Measurements from ENCODE around the gene BAIAP2L1. TPM values are rescaled to one million over a fixed set of nuclear protein-coding genes. Genes with fewer than 3 reads are reported as not detected.
A peak's percentile ranks its signal among the peaks of the same experiment; 100 is the strongest.
"Not testable (repeated sequence)": the region's sequence is repeated elsewhere in the genome, so short reads cannot be mapped to it uniquely, and the experiment has no call there.

Gene BAIAP2L1
- total and polyA plus RNA-seq, 4 donors: 12.5 to 29.2 (median 19.9) TPM

- not testable (repeated sequence) for DNase-seq; H3K4me3 ChIP-seq; H3K36me3 ChIP-seq (ENCODE audit: control insufficient read depth in 4 of 4, insufficient read depth in 4 of 4, low read length in 4 of 4); ATAC-seq (ENCODE audit: insufficient read depth, low FRiP score); H3K9me3 ChIP-seq (ENCODE audit: control insufficient read depth in 4 of 4, insufficient read depth in 3 of 4, low read length in 3 of 4); H3K9ac ChIP-seq (ENCODE audit: insufficient read depth in 1 of 2, low read length in 2 of 2); H3K27me3 ChIP-seq (ENCODE audit: control insufficient read depth in 3 of 3, insufficient read depth in 3 of 3, low read length in 2 of 3); H3K27ac ChIP-seq (ENCODE audit: low read depth in 1 of 2, low read length in 1 of 2); H3K4me1 ChIP-seq (ENCODE audit: control insufficient read depth in 5 of 5, insufficient read depth in 5 of 5, low read length in 5 of 5)
- WGBS, 2 donors: 95 to 96% methylated on average over 5 of the region's 5 CpGs
Measured at GRCh38 chr7:98419316-98419691, 18.4 kb upstream of the BAIAP2L1 start.

DNA sequence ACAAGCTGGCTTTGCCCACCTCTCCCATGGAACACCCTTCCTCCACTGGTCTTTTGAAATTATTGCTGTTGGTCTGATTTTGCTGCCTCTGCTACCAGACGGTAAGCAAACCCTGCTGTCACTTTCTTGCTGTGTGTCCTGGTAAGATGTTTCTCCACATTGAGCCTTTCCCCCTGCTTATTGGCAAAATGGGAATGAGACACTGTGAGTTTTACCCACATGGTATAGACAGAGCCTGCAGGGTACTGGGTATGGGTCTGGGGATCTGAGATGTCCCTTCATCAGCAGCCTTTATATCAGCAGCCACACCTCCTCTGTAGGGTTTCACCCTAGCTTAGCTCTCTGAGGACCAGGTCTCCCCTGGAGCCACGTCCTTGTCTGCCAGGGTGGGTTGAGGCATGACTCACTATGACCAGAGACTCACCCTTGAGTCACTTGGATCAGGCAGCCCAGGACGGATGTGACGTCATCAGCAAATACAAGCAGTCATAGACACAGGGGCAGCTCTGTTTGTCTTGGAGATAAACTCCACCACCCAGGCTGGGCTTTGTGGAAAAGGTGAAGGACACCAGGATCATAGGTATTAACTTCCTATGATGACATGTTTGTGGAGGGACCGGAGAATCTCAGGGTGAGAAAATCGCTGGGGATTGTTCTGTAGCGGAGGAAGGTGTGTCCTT lies 17.9 kb upstream of the BAIAP2L1 start:
- Histone ChIP-seq H3K4me1 (ENCODE audit: control insufficient read depth in 5 of 5, insufficient read depth in 5 of 5, low read length in 5 of 5) (peaks cover 0 to 3% (median 0%) of the 10 kb centered on the region in 5 donors), H3K27me3 (ENCODE audit: control insufficient read depth in 3 of 3, insufficient read depth in 3 of 3, low read length in 2 of 3) (no peaks in the 10 kb centered on the region), H3K4me3 (no peak overlapping the region), H3K27ac (ENCODE audit: low read depth in 1 of 2, low read length in 1 of 2) (no peak overlapping the region), H3K9ac (ENCODE audit: insufficient read depth in 1 of 2, low read length in 2 of 2) (no peak overlapping the region), H3K9me3 (ENCODE audit: control insufficient read depth in 4 of 4, insufficient read depth in 3 of 4, low read length in 3 of 4) (no peaks in the 10 kb centered on the region), H3K36me3 (ENCODE audit: control insufficient read depth in 4 of 4, insufficient read depth in 4 of 4, low read length in 4 of 4) (no peaks in the 10 kb centered on the region)
- TF ChIP-seq, protein P1, sequence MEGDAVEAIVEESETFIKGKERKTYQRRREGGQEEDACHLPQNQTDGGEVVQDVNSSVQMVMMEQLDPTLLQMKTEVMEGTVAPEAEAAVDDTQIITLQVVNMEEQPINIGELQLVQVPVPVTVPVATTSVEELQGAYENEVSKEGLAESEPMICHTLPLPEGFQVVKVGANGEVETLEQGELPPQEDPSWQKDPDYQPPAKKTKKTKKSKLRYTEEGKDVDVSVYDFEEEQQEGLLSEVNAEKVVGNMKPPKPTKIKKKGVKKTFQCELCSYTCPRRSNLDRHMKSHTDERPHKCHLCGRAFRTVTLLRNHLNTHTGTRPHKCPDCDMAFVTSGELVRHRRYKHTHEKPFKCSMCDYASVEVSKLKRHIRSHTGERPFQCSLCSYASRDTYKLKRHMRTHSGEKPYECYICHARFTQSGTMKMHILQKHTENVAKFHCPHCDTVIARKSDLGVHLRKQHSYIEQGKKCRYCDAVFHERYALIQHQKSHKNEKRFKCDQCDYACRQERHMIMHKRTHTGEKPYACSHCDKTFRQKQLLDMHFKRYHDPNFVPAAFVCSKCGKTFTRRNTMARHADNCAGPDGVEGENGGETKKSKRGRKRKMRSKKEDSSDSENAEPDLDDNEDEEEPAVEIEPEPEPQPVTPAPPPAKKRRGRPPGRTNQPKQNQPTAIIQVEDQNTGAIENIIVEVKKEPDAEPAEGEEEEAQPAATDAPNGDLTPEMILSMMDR (IDR thresholded peaks at IDR 0.05; ENCODE audit: control extremely low read depth, extremely low read depth): no peak
- peak; percentile 73 for ATAC-seq (ENCODE audit: insufficient read depth, low FRiP score)
- 58 to 66% methylated on average over 7 of the region's 7 CpGs for WGBS, 2 donors
- DNase-seq: no peak

DNA sequence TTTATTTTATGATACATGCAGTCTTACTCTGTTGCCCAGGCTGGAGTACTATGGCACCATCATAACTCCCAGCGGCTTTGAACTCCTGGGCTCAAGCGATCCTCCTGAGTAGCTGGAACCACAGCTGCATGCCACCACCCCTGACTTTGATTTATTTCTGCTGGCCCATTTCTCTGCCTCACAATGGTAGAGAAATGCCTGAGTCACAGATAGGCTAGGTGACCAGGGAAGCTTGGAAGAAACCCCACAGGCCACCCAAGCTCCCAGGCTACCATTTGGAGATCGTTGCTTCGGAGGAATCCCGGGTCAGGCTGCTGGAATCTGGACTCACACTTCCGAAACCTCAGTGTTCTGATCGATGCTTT lies 17.4 kb upstream of the BAIAP2L1 start:
- Histone ChIP-seq H3K27ac (ENCODE audit: low read depth in 1 of 2, low read length in 1 of 2) (no peak overlapping the region), H3K9ac (ENCODE audit: insufficient read depth in 1 of 2, low read length in 2 of 2) (no peak overlapping the region), H3K36me3 (ENCODE audit: control insufficient read depth in 4 of 4, insufficient read depth in 4 of 4, low read length in 4 of 4) (no peaks in the 10 kb centered on the region), H3K4me3 (no peak overlapping the region), H3K4me1 (ENCODE audit: control insufficient read depth in 5 of 5, insufficient read depth in 5 of 5, low read length in 5 of 5) (peaks cover 0 to 3% (median 0%) of the 10 kb centered on the region in 5 donors), H3K9me3 (ENCODE audit: control insufficient read depth in 4 of 4, insufficient read depth in 3 of 4, low read length in 3 of 4) (no peaks in the 10 kb centered on the region), H3K27me3 (ENCODE audit: control insufficient read depth in 3 of 3, insufficient read depth in 3 of 3, low read length in 2 of 3) (no peaks in the 10 kb centered on the region)
- TF ChIP-seq, protein P1 (IDR thresholded peaks at IDR 0.05; ENCODE audit: control extremely low read depth, extremely low read depth): no peak
- DNase-seq (no peak), ATAC-seq (ENCODE audit: insufficient read depth, low FRiP score) (no peak)
- WGBS, 2 donors: 96% methylated on average over 7 of the region's 7 CpGs

- DNase-seq: peak; percentile 36 to 75 (median 41)
- not testable (repeated sequence) for H3K27me3 ChIP-seq (ENCODE audit: control insufficient read depth in 3 of 3, insufficient read depth in 3 of 3, low read length in 2 of 3); ATAC-seq (ENCODE audit: insufficient read depth, low FRiP score); H3K9ac ChIP-seq (ENCODE audit: insufficient read depth in 1 of 2, low read length in 2 of 2); H3K4me3 ChIP-seq; H3K9me3 ChIP-seq (ENCODE audit: control insufficient read depth in 4 of 4, insufficient read depth in 3 of 4, low read length in 3 of 4); H3K4me1 ChIP-seq (ENCODE audit: control insufficient read depth in 5 of 5, insufficient read depth in 5 of 5, low read length in 5 of 5); H3K36me3 ChIP-seq (ENCODE audit: control insufficient read depth in 4 of 4, insufficient read depth in 4 of 4, low read length in 4 of 4)
- 65 to 66% methylated on average over 12 of the region's 12 CpGs for WGBS, 2 donors
- H3K27ac ChIP-seq (ENCODE audit: low read depth in 1 of 2, low read length in 1 of 2): peak overlapping the region in 1 of 2 donors; percentile 27
Measured at GRCh38 chr7:98417604-98418270, 16.8 kb upstream of the BAIAP2L1 start.
